NOMO-1 treated with DMSO at 0.1 percent for 48 hours (cell line): ENCODE results near the gene PLPPR3.

ENCODE experiments used
- DNase-seq: peaks from one replicate; lab custom pipeline; 2025; ENCODE audit not compliant: unreplicated experiment; lab: John Stamatoyannopoulos, UW

The PLPPR3 gene

DNA sequence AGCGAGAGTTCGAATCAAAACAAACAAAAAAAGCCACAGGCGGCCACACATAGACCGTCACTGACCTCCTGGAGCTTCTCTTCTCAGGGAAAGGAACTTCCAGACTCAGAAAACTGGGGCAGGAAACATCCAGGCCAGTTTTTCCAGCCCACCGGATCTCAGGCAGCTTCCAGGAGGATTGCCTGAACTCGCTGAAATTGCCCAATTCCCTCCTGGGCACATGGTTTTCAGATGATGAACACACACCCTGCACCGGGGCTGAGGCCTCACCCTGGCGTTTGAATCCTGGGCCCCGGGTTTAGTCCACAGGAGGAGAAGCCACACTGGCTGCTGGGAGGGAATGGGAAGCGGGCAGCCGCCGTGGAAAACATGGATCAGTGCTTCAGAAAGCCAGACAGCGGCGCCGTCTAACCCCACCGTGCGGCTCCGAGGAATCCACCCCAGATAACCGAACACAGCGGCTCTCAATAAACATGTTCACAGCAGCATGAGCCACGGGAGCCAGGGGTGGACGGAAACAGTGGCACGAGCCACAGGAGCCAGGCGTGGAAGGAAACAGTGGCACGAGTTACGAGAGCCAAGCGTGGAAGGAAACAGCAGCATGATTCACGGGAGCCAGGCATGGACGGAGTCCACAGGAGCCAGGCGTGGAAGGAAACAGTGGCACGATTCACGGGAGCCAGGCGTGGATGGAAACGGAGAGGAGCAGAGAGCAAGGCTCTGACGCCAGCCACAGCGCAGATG, 42.7 kb downstream of the PLPPR3 start:
- DNase-seq = no peak

DNA sequence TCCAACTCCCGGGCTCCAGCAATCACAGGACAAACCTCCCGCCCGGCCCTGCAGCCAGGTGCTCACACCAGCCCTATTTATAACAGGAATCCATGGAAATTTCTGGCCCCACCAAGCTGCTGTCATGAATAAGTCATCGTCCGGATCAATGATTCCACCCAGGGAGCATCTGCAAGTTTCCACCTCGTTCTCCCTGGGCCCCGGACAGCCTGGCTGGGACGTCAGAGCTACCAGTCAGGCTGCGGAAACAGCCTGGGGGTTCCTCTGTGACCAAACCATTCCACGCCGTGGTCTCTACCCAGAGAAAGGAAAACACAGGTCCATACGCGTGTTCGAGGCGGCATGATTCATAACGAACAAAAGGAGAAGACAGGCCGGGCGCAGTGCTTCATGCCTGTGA, 45.2 kb downstream of the PLPPR3 start:
- no peak for DNase-seq

DNA sequence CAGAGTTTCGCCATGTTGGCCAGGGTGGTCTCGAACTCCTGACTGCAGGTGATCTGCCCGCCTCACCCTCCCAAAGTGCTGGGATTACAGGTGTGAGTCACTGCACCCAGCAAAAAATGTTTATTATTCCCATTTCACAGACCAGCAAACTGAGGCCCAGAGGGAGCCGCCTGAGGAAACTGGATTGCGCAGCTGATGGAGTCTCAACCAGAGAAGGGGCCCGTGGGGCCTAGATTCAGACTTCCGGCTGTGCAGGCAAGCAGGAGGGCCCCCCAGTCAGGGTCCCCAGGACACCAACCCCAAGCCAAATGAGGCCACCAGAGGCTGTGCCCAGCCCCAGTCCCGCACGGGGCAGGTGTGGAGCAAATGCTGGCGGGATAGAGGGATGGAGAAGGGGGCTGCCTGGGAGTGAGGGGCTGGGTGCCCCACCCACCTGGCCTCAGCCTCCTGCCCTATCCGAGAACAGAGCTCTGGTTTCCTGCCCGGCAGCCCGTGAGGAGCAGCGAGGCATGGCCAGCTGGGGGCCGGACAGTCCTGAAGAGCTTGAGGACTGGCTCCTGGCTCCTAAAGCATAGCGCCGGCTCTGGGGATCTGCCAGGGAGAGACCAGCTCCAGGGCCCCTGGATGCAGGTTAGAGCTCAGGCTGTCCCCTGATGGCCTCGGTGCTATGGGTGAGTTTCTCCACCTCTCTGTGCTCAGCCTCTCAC, 48.9 kb downstream of the PLPPR3 start:
- DNase-seq = no peak

DNA sequence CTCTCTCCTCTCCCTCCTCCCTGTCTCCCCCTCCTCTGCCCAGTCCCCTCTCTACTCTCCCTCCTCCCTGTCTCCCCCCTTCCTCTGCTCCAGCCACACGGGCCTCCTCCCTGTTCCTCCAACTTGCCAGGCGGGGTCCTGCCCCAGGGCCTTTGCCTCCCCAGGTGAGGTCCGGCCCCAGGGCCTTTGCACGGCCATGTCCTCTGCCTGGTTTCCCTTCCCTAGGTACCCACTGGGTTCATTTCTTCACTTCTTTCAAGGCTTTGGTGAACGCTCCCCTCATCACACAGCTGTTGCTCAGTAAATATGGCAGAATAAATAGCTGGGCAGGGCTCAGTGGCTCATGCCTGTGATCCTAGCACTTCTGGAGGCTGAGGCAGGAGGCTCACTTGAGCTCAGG, 49.7 kb downstream of the PLPPR3 start:
- no peak for DNase-seq

DNA sequence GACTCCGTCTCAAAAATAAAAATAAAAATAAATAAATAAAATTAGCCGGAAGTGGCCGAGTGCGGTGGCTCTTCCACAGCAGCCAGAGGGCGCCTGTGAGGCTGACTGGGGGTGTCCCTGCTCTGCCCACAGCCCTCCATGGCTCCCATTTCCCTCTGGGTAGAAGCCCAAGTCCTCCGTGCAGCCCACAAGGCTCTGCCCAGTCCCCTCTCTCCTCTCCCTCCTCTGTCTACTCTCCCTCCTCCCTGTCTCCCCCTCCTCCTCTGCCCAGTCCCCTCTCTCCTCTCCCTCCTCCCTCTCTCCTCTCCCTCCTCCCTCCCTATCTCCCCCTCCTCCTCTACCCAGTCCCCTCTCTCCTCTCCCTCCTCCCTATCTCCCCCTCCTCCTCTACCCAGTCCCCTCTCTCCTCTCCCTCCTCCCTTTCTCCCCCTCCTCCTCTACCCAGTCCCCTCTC, 50.4 kb downstream of the PLPPR3 start:
- DNase-seq = peak; percentile 46

DNA sequence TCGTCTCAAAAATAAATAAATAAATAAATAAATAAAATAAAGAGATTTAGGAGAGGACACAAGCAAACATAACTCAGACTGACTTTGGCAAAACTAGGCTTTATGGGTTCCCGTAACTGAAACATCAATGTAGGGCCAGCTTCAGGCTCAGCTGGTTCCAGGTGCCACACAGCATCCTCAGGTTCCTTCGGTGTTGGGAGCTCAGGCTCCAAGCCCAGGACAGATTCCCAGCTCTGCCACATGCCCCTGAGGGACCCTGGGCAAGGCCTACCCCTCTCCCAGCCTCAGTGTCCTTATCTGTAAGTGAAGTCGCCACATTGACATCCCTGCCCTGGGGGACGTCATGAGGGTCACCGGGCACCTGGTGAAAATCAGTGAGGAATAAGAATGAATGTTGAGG, 52.1 kb downstream of the PLPPR3 start:
- DNase-seq = no peak

DNA sequence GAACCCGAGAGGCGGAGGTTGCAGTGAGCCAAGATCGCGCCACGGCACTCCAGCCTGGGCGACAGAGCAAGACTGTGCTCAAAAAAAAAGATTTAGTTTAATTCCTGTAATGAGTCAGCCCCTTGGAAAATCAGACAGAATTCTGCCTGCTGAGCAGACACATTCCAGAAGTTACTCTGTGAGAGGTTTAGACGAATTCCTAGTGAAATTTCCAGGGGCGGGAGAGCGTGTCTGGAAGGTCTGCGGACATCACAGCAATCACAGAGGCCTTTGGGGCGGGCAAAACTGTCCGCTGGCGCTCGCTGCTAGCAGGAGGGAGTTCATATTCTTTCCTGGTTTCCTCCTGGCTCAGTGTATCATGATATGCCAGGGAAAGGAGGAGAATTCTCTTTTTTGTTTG, 53.3 kb downstream of the PLPPR3 start:
- DNase-seq = no peak

DNA sequence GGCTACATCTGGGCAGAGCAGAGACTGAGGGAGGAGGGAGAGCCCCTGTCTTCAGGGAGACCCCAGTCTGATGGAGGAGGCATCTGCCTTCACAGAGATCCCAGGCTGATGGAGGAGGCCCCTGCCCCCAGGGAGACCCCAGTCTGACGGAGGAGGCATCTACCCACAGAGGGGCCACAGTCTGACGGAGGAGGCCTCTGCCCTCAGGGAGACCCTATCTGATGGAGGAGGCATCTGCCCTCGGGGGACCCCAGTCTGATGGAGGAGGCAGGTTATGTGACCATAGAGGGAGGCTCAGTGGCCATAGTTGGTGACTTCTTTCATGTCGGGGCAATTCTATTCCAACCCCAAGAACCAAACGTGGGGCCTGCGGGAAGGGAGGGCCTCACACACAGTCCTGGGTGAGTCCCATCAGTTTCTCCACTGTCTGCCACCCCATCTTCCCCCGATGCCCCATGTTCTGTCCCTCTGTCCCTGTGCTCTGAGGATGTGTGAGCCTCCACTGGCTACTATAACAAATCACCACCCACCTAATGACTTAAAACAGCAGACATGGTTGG, 56.5 kb downstream of the PLPPR3 start:
- DNase-seq = no peak

DNA sequence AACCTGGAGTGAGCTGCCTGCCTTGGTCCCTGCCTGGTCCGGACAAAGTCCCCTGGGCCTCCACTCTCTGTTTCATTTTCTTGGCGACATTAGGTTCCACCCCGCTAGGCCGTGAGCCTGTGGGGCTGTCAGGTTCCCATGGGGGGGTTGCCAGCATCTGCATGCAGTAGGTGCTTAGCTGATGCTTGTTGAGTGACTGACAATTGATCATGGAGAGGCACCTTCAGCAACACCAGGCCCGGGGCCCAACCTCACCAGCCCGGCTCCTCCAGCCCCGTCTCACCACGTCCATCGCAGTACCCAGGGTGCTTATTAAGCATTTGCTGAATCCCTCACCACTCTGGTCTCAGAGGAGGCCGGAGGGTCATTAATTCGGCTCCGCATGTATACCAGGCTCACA, 57.5 kb downstream of the PLPPR3 start:
- no peak for DNase-seq

DNA sequence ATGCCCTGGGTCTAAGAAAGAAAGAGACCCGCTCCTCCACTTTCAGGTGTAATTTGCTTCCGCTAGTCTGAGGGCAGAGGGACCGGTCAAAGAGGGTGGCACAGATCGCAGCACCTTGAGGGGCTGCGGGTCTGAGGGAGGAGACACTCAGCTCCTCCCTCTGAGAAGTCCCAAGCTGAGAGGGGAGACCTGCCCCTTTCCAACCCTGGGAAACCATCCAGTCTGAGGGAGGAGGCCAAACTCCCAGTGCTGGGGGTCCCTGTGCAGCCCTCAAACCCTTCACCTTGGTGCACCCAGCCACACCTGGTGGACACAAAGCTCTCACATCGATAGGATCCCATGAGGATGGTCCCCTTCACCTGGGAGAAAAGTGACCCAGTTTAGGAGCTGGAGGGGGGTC, 57.9 kb downstream of the PLPPR3 start:
- DNase-seq = no peak

DNA sequence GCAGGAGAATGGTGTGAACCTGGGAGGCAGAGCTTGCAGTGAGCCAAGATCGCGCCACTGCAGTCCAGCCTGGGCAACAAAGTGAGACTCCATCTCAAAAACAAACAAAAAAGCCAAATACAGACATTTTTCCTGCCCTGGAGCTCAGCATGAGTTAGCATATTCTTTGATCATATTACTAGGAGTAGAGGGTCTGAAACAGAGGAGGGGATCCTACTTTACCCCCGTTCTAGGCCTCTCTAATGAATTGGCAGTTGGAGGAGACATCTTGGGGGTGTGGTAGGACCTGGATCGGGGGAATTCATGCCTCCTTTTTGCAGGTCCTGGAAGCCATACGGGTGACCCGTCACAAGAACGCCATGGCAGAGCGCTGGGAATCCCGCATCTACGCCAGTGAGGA, 58.6 kb downstream of the PLPPR3 start:
- DNase-seq = no peak
